ENCODE data around the gene RNF213.
"Not testable (repeated sequence)": the region's sequence is repeated elsewhere in the genome, so short reads cannot be mapped to it uniquely, and the experiment has no call there.

RNF213 gene

DNA sequence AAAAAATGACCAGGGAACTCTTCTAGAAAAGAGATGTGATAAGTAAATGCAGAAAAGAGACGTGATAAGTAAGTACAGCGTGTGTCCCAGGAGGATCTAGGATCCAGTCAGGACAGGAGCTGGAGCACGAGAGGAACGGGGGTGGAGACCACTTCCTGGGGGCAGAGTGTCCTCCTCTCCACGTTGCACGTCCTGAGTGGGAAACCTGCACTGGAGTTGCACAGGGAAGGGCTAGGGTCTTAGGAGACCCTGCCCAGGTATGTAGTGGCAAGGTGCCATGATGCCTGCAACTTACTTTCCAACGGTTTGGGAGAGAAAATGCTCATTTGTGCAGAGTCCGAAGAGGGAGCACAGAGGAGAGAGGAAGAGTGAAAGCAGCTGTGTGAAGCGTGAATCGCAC lies 55.8 kb downstream of the RNF213 start:
- in situ Hi-C loops (cut with HindIII; ENCODE audit: low sequenced_read_pairs) = no loop called here

DNA sequence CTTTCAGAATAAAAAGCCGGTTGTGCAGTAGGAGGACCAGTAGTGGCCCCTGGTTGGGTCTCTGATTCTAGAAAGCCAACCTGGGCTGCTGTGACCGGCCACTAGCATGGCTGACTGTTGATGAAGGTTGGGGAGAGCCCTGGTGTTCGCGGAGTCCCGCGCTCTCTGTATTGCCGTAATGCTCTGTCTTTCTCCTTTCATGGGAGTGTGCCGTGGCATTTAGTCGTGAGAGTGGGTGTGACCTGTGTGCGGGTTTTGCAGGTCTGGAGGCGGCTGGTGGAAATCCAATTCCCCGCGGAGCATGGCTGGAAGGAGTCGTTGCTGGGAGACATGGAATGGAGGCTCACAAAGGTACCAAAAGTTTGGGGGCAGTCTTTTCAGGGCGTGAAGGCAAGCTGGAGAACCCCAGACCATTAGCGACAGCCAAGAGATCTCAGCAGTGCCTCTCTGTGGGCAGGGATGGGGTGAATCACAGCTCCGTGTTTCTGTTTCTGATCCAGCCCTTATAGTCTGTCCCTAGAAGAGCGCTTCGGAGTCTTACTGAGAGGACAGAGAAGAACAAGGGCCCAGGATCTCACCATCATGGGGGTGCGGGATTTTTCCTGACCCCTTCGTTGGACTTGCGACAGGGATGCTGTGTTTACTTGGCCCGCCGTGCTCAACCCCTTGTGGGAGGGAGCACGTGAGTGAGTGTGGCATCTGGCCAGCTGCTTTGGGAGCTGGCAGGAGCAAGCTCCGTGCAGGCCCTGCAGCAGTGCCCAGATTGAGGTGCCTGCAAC lies 56.5 kb downstream of the RNF213 start:
- in situ Hi-C loops (cut with HindIII; ENCODE audit: low sequenced_read_pairs) = no loop called here

DNA sequence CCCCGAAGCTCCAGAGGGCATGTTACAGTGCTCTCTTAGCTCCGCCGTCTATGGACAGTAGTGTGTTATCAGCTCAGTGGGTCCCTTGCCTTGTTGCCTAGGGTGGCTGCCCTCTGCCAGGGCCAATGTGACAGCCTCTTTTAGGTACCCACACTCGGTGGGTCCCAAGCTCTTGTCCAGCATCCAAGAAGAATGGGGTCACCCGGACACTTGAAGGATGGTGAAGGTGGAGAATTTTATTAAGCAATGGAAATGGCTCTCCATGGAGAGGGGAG lies 57.0 kb downstream of the RNF213 start:
- in situ Hi-C loops (cut with HindIII; ENCODE audit: low sequenced_read_pairs) = no loop called here

DNA sequence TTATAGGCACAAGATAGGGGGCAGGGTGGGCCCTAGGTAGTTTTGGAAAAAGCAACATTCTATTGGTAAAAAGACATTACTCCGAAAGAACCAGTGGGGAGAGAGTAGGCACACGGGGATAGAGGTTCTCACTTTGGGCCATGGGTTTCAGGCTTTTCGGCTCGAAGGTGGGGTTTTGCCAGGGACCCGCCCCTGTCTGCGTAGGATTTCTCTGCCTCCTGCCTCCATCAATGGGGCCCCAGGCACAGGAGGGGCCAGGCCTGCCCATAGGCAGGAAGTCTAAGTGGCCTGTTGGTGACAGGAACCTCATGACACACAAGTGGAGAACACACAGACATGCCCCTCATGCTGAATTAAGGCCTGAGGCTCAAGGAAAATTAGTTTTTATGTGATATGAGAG lies 57.5 kb downstream of the RNF213 start:
- in situ Hi-C loops (cut with HindIII; ENCODE audit: low sequenced_read_pairs) = no loop called here

DNA sequence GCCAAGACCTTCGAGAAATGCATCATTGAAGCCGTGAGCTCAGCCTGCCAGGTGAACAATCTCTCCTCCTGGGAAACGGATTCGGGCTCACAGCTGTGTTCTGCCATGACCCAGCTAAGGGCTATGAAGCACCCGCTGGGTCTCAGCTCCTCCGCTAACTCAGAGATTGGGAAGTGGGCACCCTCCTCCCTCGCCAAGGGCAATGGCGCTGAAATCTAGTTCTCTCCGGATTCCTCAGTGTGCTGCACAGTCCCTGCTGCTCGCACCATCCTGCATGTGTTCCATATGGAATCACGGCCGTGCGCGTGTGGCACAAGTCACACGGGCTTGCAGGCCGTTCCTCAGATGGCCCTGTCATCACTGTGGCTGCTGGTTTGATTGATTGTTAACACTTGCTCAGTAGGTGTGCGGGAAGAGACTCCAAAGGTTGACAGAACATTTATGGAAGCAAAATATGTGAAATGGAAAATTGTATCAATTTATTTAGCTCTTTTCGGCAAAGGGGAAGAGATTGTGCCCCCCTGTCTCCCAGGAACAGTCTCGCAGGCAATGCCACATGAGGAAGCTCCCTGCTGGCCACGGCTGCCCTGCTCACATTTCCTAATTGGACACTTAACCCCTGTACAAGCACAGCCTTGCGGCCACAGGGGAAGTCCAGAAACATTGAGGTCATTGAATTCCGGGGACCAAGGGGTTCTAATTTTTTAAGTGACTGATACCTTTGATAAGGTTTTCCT lies 58.8 kb downstream of the RNF213 start:
- in situ Hi-C loops (cut with HindIII; ENCODE audit: low sequenced_read_pairs) = no loop called here

DNA sequence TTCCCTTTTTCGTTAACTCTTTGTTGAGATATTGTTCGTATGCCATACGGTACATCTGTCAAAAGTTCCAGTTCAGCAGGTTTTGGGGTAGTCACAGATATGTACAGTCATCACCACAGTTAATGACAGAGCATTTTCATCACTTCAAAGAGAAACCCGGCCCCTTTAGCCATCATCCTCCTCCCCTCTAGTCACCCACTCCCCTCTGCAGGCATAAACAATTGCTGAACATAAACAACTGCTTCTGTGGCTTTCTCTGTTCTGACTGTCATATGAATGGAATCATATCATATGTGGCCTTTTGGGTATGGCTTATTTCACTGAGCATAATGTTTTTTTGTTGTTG lies 59.3 kb downstream of the RNF213 start:
- in situ Hi-C loops (cut with HindIII; ENCODE audit: low sequenced_read_pairs) = no loop called here

DNA sequence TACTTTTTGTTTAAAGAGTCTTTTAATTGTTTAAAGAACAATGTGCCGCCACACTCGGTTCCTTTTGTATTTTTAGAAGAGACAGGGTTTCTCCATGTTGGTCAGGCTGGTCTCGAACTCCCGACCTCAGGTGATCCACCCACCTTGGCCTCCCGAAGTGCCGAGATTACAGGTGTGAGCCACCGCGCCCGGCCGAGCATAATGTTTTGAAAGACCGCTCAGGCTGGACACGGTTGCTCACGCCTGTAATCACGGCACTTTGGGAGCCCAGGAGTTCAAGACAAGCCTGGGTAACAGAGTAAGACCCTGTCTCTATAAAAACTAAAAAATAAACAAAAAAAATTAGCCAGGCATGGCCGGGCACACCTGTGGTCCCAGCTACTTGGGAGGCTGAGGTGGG lies 59.8 kb downstream of the RNF213 start:
- in situ Hi-C loops (cut with HindIII; ENCODE audit: low sequenced_read_pairs) = no loop called here

DNA sequence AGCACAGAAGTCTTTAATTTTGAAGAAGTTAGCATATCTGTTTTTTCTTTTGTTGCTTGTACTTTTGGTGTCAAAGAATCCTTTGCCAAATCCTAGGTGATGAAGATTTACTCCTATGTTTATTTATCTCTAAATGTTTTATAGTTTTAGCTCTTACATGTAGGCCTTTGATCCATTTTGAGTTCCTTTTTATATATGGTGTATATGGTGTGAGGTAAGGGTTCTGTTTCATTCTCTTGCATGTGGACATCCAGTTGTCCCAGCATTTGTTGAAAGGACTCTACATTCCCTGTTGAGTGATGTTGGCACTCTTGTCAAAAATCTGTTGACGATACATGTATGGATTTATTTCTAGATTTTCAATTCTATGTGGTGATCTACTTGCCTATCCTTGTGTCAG lies 62.2 kb downstream of the RNF213 start:
- in situ Hi-C loops (cut with HindIII; ENCODE audit: low sequenced_read_pairs) = no loop called here

DNA sequence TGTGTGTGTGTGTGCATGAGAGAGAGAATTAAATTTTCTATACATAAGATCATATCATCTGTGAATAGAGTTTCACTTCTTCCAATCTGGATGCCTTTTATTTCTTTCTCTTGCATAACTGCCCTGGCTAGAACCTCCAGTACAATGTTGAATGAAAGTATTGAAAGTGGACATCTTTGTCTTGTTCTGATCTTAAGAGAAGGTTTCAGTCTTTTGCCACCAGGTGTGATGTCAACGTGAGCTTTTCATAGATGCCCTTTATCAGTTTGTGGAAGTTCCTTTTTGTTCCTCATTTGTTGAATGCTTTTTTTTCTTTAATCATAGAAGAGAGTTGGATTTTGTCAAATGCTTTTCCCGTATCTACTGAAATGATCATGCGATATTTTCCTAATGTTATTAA lies 63.3 kb downstream of the RNF213 start:
- in situ Hi-C loops (cut with HindIII; ENCODE audit: low sequenced_read_pairs) = no loop called here

DNA sequence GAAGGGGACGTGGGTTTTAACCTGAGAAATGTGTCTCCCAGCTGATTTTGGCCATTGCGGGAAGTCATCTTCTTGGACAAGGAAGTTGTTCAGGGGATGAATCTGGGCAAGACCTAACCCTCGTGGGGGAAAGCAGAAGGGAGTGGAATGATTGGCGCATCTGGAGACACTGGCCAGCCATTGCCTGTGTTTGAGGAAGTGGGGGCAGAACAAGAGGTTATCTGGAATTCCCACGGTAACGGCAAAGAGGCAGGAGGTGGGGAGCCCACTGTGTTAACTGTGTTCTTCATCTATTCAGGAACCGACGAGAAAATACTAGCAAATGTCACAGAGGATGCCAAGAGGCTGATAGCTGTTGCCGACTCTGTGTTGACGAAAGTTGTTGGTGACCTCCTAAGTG lies 66.9 kb downstream of the RNF213 start:
- in situ Hi-C loops (cut with HindIII; ENCODE audit: low sequenced_read_pairs) = loop anchor here (5.0 kb wide), 1 partner anchor 50 kb away; no protein-coding TSS in a partner anchor

DNA sequence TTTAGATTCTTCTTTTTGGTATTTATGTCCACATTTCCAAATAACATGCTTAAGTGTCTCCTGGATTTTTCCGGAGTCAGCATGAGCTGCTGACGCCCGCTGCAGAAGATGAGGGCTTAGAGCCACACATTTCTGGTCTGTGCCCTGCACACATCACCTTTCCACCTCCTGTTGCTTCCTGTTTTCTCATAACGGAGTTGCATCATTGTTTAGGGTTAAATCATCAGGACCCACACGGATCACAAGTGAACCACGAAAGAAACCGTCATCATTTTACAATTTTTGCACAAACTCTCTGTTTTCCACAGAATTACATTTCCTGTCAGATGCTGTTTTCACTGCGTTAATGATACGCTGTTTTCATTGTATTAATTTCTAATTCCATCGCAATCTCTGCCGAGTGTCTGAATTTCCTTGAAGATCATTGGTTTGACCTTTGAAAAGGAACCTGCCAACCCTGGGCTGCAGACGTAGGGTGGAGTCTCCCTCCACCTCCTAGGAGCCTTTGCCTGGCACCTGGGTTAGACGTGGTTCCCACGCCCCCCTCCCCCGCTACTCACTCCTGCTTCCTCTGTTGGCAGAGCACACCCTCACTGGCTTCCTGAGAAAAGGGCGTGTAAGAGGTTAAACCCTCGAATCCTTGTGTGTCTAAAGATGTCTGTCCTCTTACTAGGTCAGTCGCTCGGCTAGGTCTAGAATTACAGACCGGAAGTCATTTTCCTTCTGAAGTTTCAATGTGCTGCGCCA lies 68.2 kb downstream of the RNF213 start:
- in situ Hi-C loops (cut with HindIII; ENCODE audit: low sequenced_read_pairs) = loop anchor here (5.0 kb wide), 1 partner anchor 48 kb away; no protein-coding TSS in a partner anchor

DNA sequence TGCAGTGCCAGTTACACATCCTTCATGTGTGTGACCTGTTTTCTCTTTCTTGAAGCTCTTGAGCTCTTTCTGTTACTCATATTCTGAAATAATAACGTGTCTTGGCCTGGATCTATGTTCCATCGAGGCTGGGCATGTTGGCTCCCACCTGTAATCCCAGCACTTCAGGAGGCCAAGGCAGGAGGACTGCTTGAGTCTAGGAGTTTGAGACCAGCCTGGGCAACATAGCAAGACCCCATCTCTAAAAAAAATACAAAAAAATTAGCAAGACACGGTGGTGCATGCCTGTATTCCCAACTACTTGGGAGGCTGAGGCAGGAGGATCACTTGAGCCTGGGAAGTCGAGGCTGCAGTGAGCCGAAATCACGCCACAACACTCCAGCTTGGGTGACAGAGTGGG lies 68.8 kb downstream of the RNF213 start:
- in situ Hi-C loops (cut with HindIII; ENCODE audit: low sequenced_read_pairs) = loop anchor here (5.0 kb wide), 1 partner anchor 48 kb away; no protein-coding TSS in a partner anchor

DNA sequence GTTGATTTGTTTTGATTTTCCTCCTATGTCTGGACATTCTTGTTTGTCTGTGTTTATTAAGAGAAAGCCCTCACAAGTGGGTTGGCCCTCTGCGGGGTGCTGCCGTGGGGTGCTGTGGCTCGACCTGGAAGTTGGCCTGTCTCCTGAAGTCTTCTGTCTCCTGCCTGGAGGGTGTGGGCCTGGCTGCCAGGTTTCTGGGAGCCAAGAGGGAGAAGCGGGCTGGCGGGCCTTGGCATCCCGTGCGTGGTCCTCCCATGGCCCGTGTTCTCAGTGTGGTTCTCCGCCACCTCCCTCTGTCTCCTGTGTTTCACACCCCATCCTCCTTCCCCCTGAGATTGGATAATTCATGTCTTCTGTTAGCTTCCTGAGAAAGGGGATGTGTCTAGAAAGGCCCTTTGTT lies 69.6 kb downstream of the RNF213 start:
- in situ Hi-C loops (cut with HindIII; ENCODE audit: low sequenced_read_pairs) = no loop called here

DNA sequence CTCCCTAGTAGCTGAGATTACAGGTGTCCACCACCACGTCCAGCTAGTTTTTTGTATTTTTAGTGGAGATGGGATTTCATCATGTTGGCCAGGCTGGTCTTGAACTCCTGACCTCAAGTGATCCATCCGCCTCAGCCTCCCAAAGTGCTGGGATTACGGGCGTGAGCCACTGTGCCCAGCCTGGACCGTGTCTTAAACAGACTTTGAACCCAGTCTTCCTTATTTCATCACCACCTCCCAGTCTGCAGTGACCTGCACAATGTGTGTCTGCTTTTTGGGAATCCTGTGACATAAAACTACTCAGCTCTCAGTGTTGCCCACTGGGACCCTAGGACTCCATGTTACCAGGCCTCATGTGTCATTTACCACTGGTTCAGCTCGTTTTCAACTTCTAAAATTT lies 70.3 kb downstream of the RNF213 start:
- in situ Hi-C loops (cut with HindIII; ENCODE audit: low sequenced_read_pairs) = not testable (repeated sequence)

DNA sequence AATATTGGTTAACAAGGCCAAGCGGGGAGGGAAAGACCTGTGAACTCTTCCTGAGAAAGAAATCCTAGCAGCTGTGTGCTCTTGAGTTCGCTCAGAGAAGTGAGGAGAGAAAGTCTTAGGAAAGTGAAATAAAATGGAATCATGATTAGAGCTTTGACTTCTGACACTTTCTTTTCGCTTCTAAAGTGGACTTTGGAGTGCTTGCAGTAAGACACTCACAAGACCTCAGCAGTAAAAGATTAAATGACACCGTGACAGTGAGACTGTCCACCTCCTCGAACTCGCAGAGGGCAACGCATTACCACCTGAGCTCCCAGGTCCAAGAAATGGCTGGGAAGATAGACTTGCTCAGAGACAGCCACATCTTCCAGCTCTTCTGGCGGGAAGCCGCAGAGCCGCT lies 71.2 kb downstream of the RNF213 start:
- in situ Hi-C loops (cut with HindIII; ENCODE audit: low sequenced_read_pairs) = no loop called here

DNA sequence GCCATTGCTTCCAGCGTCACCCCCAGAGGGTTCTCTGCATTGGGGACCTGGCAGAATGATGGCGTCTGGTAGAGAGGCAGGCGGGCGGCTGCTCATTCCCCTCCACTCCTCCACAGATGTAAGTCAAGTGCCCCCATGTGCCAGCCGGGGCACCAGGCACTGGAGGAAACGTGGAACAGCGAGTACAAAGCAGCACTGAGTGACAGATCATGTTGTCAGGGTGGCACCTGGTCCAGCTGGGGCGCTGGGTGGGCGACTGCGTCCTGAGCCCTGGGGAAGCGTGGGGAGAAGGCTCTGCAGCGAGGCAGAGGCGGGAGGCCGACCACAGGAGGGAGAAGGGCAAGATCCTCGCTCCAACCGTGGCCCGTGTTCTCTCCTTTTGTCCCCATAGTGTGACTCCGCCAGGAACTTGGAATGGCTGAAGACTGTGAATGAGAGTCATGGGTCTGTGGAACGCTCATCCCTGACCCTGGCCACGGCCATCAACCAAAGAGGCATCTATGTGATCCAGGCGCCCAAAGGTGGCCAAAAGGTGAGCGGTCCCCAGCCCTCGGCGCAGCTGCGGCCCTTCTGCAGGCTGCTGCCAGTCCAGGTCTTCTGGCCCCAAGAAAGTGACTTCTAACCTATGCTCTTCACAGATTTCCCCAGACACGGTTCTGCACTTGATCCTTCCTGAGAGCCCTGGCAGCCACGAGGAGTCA lies 76.7 kb downstream of the RNF213 start:
- in situ Hi-C loops (cut with HindIII; ENCODE audit: low sequenced_read_pairs) = no loop called here

DNA sequence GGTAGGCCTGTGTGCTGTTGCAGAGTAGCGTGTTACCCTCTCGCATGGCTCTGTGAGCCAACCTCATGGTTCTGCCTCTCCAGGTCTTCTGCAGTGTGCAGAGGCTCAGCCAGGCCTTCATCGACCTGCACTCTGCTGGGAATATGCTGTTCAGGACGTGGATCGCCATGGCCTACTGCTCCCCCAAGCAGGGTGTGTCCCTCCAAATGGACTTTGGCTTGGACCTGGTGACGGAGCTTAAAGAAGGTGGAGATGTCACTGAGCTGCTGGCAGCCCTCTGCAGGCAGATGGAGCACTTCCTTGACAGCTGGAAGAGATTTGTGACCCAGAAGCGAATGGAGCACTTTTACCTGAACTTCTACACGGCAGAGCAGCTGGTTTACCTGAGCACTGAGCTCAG lies 78.5 kb downstream of the RNF213 start:
- in situ Hi-C loops (cut with HindIII; ENCODE audit: low sequenced_read_pairs) = no loop called here

DNA sequence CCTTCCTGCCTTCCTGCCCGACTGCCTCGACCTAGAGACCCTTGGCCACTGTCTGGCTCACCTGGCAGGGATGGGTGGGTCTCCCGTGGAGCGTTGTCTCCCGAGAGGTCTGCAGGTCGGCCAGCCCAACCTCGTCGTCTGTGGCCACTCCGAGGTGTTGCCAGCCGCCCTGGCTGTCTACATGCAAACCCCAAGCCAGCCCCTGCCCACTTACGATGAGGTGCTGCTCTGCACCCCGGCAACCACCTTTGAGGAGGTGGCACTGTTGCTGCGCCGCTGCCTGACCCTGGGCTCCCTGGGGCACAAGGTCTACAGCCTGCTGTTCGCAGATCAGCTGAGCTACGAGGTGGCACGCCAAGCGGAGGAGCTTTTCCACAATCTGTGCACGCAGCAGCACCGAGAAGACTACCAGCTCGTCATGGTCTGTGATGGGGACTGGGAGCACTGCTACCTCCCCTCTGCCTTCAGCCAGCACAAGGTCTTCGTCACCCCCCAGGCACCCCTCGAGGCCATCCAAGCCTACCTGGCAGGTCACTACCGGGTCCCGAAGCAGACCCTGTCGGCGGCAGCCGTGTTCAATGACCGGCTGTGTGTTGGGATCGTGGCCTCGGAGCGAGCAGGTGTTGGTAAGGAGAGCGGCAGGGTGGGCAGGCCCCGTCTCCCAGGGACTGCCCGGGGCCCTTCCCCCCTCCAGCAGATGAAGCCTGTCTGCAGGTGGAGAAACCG lies 79.2 kb downstream of the RNF213 start:
- in situ Hi-C loops (cut with HindIII; ENCODE audit: low sequenced_read_pairs) = no loop called here

DNA sequence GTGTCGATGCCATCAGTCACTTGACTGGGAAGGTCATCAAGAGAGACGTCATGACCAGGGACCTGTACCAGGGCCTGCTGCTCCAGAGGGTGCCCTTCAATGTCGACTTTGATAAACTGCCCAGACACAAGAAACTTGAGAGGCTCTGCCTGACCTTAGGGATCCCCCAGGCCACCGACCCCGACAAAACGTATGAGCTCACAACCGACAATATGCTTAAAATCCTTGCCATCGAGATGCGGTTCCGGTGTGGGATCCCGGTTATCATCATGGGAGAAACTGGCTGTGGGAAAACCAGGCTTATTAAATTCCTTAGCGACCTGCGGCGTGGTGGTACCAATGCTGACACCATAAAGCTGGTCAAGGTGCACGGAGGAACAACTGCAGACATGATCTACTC lies 84.7 kb downstream of the RNF213 start:
- in situ Hi-C loops (cut with HindIII; ENCODE audit: low sequenced_read_pairs) = no loop called here

DNA sequence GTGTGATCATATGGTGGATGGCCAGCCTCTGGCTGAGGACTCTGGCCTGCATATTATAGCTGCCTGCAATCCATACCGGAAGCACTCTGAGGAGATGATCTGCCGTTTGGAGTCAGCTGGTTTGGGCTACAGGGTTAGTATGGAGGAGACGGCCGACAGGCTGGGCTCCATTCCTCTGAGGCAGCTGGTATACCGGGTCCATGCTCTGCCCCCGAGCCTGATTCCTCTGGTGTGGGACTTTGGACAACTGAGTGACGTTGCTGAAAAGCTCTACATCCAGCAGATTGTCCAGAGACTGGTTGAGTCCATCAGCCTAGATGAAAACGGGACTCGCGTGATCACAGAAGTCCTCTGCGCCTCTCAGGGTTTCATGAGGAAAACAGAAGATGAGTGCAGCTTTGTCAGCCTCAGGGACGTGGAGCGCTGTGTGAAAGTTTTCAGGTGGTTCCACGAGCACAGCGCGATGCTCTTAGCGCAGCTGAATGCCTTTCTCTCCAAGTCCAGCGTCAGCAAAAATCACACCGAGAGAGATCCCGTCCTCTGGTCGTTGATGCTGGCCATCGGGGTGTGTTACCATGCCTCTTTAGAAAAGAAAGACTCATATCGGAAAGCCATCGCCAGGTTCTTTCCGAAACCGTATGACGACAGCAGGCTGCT lies 85.3 kb downstream of the RNF213 start:
- in situ Hi-C loops (cut with HindIII; ENCODE audit: low sequenced_read_pairs) = no loop called here
